Chondrocyte (in vitro differentiated cells): ENCODE results near the gene SLC9A2. TPM values are rescaled to one million over a fixed set of nuclear protein-coding genes. Genes with fewer than 3 reads are reported as not detected.

Experiments
- DNase-seq: peaks from one replicate; pipeline ENCODE4 v3.0.0; 2021; ENCODE audit warnings: mixed read lengths, low spot score
- H3K27ac Mint-ChIP-seq: one replicate; pipeline ENCODE4 v1.8.0; 2021; ENCODE audit warnings: mild to moderate bottlenecking, moderate library complexity, mixed read lengths; ENCODE audit not compliant: unreplicated experiment
- H3K27me3 Mint-ChIP-seq: 2 replicates; pipeline ENCODE4 v1.8.0; 2021; ENCODE audit warnings: low read depth, mixed read lengths
- H3K36me3 Mint-ChIP-seq: 2 replicates; pipeline ENCODE4 v1.8.0; 2021; ENCODE audit warnings: low read depth, mixed read lengths
- H3K4me1 Mint-ChIP-seq: 2 replicates; pipeline ENCODE4 v1.8.0; 2021; ENCODE audit warnings: low read depth, mild to moderate bottlenecking, mixed read lengths
- H3K4me3 Mint-ChIP-seq: one replicate; pipeline ENCODE4 v1.8.0; 2021; ENCODE audit warnings: mild to moderate bottlenecking, moderate library complexity, mixed read lengths; ENCODE audit not compliant: unreplicated experiment
- H3K9me3 Mint-ChIP-seq: 2 replicates; pipeline ENCODE4 v1.8.0; 2021; ENCODE audit warnings: low read depth, mixed read lengths
- long read RNA-seq: library from polyadenylated mRNA; stranded (forward); transcript quantifications from one replicate; pipeline ENCODE4 v2.0.0, GENCODE V29; 2021
- total RNA-seq: library from RNA; stranded (reverse); gene quantifications from 3 replicates; pipeline ENCODE4 v1.2.1, GENCODE V29; 2021
- TF ChIP-seq, protein P1 (sequence below): fragments of 200-600 bp; sonication (generic); IDR thresholded peaks from 2 replicates; pipeline ENCODE4 v1.5.0; 2021; ENCODE audit warnings: antibody characterized with exemption, mild to moderate bottlenecking, moderate library complexity

The SLC9A2 gene, protein sequence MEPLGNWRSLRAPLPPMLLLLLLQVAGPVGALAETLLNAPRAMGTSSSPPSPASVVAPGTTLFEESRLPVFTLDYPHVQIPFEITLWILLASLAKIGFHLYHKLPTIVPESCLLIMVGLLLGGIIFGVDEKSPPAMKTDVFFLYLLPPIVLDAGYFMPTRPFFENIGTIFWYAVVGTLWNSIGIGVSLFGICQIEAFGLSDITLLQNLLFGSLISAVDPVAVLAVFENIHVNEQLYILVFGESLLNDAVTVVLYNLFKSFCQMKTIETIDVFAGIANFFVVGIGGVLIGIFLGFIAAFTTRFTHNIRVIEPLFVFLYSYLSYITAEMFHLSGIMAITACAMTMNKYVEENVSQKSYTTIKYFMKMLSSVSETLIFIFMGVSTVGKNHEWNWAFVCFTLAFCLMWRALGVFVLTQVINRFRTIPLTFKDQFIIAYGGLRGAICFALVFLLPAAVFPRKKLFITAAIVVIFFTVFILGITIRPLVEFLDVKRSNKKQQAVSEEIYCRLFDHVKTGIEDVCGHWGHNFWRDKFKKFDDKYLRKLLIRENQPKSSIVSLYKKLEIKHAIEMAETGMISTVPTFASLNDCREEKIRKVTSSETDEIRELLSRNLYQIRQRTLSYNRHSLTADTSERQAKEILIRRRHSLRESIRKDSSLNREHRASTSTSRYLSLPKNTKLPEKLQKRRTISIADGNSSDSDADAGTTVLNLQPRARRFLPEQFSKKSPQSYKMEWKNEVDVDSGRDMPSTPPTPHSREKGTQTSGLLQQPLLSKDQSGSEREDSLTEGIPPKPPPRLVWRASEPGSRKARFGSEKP
- not detected in 3 replicates for total RNA-seq
- long read RNA-seq: 0 reads

DNA sequence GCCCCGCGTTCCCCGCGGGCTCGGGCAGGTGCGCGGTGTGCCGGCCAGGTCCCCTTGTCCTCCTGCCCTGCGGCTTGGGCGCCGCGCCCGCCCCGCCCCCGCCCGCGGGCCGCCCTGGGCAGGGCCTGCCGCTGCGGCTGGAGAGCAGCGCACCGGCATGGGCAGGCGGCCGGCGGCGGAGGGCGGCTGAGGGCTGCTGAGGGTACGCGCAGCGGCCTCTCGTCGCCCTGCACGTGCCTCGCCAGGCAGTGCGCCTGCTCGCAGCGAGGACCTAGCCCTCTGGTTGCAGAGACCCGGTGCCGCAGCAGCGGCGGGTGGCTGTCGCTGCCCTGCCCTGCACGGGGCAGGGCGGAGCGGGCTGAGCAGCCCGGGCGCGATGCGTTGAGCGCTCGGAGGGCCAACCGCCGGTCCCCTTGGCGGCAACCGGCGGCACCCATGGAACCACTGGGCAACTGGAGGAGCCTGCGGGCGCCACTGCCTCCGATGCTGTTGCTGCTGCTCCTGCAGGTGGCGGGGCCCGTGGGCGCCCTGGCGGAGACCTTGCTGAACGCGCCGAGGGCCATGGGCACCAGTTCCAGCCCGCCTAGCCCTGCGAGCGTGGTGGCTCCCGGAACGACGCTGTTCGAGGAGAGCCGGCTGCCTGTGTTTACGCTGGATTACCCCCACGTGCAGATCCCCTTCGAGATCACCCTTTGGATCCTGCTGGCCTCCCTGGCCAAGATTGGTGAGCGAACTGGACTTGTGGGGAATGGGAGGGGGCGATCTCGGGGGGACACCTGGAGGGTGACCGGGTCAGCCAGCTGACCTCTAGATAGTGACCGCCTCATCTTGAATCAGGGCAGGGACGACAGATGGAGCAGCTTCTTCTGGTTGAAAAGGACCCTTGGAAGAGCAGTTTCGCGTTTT lies at the start of gene SLC9A2:
TSS of gene SLC9A2 (plus strand) at position 140 of the 906 bp plus-strand sequence. CDS start at position 436, 296 bp downstream.
- Mint-ChIP-seq H3K27me3 (peaks cover 70% of the 10 kb centered on the region), H3K4me3 (peak within 1 kb of the TSS; percentile 63), H3K4me1 (peaks cover 12% of the 10 kb centered on the region), H3K27ac (no peak within 1 kb of the TSS), H3K9me3 (no peaks in the 10 kb centered on the region), H3K36me3 (no peaks in the 10 kb centered on the region)
- TF ChIP-seq, protein P1, sequence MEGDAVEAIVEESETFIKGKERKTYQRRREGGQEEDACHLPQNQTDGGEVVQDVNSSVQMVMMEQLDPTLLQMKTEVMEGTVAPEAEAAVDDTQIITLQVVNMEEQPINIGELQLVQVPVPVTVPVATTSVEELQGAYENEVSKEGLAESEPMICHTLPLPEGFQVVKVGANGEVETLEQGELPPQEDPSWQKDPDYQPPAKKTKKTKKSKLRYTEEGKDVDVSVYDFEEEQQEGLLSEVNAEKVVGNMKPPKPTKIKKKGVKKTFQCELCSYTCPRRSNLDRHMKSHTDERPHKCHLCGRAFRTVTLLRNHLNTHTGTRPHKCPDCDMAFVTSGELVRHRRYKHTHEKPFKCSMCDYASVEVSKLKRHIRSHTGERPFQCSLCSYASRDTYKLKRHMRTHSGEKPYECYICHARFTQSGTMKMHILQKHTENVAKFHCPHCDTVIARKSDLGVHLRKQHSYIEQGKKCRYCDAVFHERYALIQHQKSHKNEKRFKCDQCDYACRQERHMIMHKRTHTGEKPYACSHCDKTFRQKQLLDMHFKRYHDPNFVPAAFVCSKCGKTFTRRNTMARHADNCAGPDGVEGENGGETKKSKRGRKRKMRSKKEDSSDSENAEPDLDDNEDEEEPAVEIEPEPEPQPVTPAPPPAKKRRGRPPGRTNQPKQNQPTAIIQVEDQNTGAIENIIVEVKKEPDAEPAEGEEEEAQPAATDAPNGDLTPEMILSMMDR: no peak
- DNase-seq: peak; percentile 85

DNA sequence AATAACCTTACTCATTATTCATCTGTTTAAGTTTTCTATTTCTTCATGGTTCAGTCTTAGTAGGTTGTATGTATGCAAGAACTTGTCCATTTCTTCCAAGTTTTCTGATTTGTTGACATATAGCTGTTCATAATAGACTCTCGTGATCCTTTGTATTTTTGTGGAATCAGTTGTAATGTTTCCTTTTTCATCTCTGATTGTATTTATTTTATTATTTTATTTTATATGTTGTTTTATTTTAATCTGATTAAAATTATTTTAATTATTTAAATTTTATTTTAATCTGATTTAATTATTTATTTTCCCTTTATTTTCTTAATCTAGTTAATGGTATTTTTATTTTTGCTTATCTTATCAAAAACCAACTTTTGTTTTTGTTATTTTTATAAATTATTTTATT lies 43.5 kb upstream of the SLC9A2 start:
- DNase-seq: no peak
- Mint-ChIP-seq H3K9me3 (peaks cover 15% of the 10 kb centered on the region), H3K4me1 (no peaks in the 10 kb centered on the region), H3K4me3 (no peak overlapping the region), H3K27me3 (peaks cover 8% of the 10 kb centered on the region), H3K27ac (no peak overlapping the region), H3K36me3 (no peaks in the 10 kb centered on the region)
- TF ChIP-seq, protein P1: no peak

GRCh38 chr2:102578376-102578775 lies 41.0 kb upstream of the SLC9A2 start:
- Mint-ChIP-seq H3K9me3 (peaks cover 15% of the 10 kb centered on the region), H3K27me3 (peaks cover 7% of the 10 kb centered on the region), H3K36me3 (no peaks in the 10 kb centered on the region), H3K27ac (no peak overlapping the region), H3K4me1 (no peaks in the 10 kb centered on the region), H3K4me3 (no peak overlapping the region)
- no peak for DNase-seq
- TF ChIP-seq, protein P1: no peak

DNA sequence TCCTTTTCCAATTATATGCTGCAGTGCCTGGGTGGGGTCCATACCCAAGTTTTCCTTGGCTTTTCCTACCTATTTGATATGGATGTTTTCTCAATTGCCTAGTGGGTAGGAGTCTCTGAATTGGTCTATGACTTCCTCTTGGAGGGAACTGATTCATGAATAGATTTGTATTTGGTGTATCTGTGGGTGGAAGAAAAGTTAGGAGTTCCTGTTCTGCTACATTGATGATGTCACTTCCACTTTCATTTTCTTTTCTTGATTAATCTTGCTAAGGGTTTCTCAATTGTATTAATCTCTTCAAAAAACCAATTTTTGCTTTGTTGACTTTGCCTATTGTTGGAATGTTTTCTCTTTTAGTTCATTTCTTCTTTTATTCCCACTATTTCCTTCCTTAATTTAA lies 37.4 kb upstream of the SLC9A2 start:
- H3K9me3 Mint-ChIP-seq: peaks cover 6% of the 10 kb centered on the region

More for the DNA sequence above, 37.4 kb upstream of the SLC9A2 start:
- Mint-ChIP-seq H3K27ac (no peak overlapping the region), H3K4me1 (no peaks in the 10 kb centered on the region), H3K36me3 (no peaks in the 10 kb centered on the region), H3K27me3 (peaks cover 9% of the 10 kb centered on the region), H3K4me3 (no peak overlapping the region)
- TF ChIP-seq, protein P1: no peak
- no peak for DNase-seq
